HEK293T (cell line): ENCODE results near the gene SLC35G3.

Experiments used
- BHLHE40 ChIP-seq: fragments of 450-650 bp; IDR thresholded peaks from 2 replicates; pipeline ENCODE4 v1.6.1; 2016; ENCODE audit warnings: mild to moderate bottlenecking, moderate library complexity, borderline replicate concordance
- CTBP1 ChIP-seq: fragments of 450-650 bp; IDR thresholded peaks from 2 replicates; pipeline ENCODE4 v1.6.1; 2016; ENCODE audit warnings: borderline replicate concordance
- FOXM1 ChIP-seq: fragments of 450-650 bp; IDR thresholded peaks from 2 replicates; pipeline ENCODE4 v1.6.1; 2017; ENCODE audit warnings: mild to moderate bottlenecking, borderline replicate concordance
- HDGF ChIP-seq: fragments of 450-650 bp; IDR thresholded peaks from 2 replicates; pipeline ENCODE4 v1.6.1; 2017; ENCODE audit warnings: antibody characterized with exemption, borderline replicate concordance
- L3MBTL2 ChIP-seq: fragments of 450-650 bp; conservative IDR thresholded peaks from 2 replicates; pipeline ENCODE4 v1.6.1; 2016; ENCODE audit warnings: mild to moderate bottlenecking
- SUZ12 ChIP-seq: fragments of 450-650 bp; IDR thresholded peaks from 2 replicates; pipeline ENCODE4 v1.6.1; 2016; ENCODE audit warnings: mild to moderate bottlenecking

GRCh38 chr17:35189291-35189690 is 4.9 kb downstream of the SLC35G3 start:
- no peak for TF ChIP-seq SUZ12
- TF ChIP-seq CTBP1, result no peak
- no peak for TF ChIP-seq L3MBTL2
- TF ChIP-seq BHLHE40, result no peak
- no peak for TF ChIP-seq HDGF
- no peak for TF ChIP-seq FOXM1
